ENCODE results near the gene CCDC70.

CCDC70 gene

GRCh38 chr13:51861723-51862300, at the start of gene CCDC70:
CCDC70 (plus strand) TSS chr13:51861969; CDS start chr13:51865412, 3,443 bp downstream.
- no peak within 1 kb of the TSS for H3K27ac ChIP-seq
- TF ChIP-seq ZFX (IDR thresholded peaks at IDR 0.05) (no peak), CTCF (conservative IDR thresholded peaks at IDR 0.05) (no peak)

GRCh38 chr13:51814071-51814470, 47.7 kb upstream of the CCDC70 start:
- no peak overlapping the region for H3K27ac ChIP-seq
- TF ChIP-seq ZFX (IDR thresholded peaks at IDR 0.05) (no peak), CTCF (conservative IDR thresholded peaks at IDR 0.05) (no peak)

- TF ChIP-seq ZFX (IDR thresholded peaks at IDR 0.05), result no peak
- TF ChIP-seq CTCF (conservative IDR thresholded peaks at IDR 0.05), result peak; percentile 86
- H3K27ac ChIP-seq, result no peak overlapping the region
Observed at GRCh38 chr13:51814825-51815650, 46.7 kb upstream of the CCDC70 start.

- no peak for TF ChIP-seq CTCF (conservative IDR thresholded peaks at IDR 0.05)
- no peak for TF ChIP-seq ZFX (IDR thresholded peaks at IDR 0.05)
- no peak overlapping the region for H3K27ac ChIP-seq
Observed at GRCh38 chr13:51815848-51816247, 45.9 kb upstream of the CCDC70 start.

GRCh38 chr13:51816604-51817249, 45.0 kb upstream of the CCDC70 start:
- no peak overlapping the region for H3K27ac ChIP-seq
- no peak for TF ChIP-seq ZFX (IDR thresholded peaks at IDR 0.05)
- no peak for TF ChIP-seq CTCF (conservative IDR thresholded peaks at IDR 0.05)

GRCh38 chr13:51817717-51818116, 44.1 kb upstream of the CCDC70 start:
- no peak overlapping the region for H3K27ac ChIP-seq
- TF ChIP-seq CTCF (conservative IDR thresholded peaks at IDR 0.05) (no peak), ZFX (IDR thresholded peaks at IDR 0.05) (no peak)

- H3K27ac ChIP-seq, result no peak overlapping the region
- no peak for TF ChIP-seq CTCF (conservative IDR thresholded peaks at IDR 0.05)
- no peak for TF ChIP-seq ZFX (IDR thresholded peaks at IDR 0.05)
Observed at GRCh38 chr13:51818276-51818675, 43.5 kb upstream of the CCDC70 start.
